Upper lobe of left lung (tissue), 6 donors: ENCODE measurements around the gene ETFRF1. TPM values are rescaled to one million over a fixed set of nuclear protein-coding genes. Genes with fewer than 3 reads are reported as not detected.

ENCODE experiments used
- ATAC-seq, 2 donors: fragments of 200-7000 bp; cut with Tn5 transposase; one replicate each; pipeline ENCODE4 v1.9.1; 2022; ENCODE audit warnings: mild to moderate bottlenecking in 2 of 2, moderate library complexity in 2 of 2; ENCODE audit not compliant: low FRiP score in 2 of 2
- DNase-seq, 2 donors: peaks; one replicate each; pipeline ENCODE4 v3.0.0-alpha.2; 2019 to 2020
- H3K27ac ChIP-seq, 4 donors: fragments of 200-600 bp; sonication (generic); one replicate each; pipeline ENCODE4 v1.5.1; 2016 to 2019
- H3K27me3 ChIP-seq, 4 donors: fragments of 200-600 bp; sonication (generic); one replicate each; pipeline ENCODE4 v1.5.1; 2017 to 2019
- H3K36me3 ChIP-seq, 4 donors: fragments of 200-600 bp; sonication (generic); one replicate each; pipeline ENCODE4 v1.5.1; 2016 to 2019
- H3K4me1 ChIP-seq, 4 donors: fragments of 200-600 bp; sonication (generic); one replicate each; pipeline ENCODE4 v1.5.1; 2018 to 2019
- H3K4me3 ChIP-seq, 4 donors: fragments of 200-600 bp; sonication (generic); one replicate each; pipeline ENCODE4 v1.5.1; 2017 to 2019; ENCODE audit warnings: mild to moderate bottlenecking in 2 of 4, moderate library complexity in 1 of 4
- H3K9me3 ChIP-seq, 4 donors: fragments of 200-600 bp; sonication (generic); one replicate each; pipeline ENCODE4 v1.5.1; 2018 to 2019
- EP300 ChIP-seq, 4 donors: sonication (generic); formaldehyde crosslinking; IDR thresholded peaks; one replicate each; pipeline ENCODE4 v1.5.1; 2017; ENCODE audit warnings: antibody characterized with exemption in 4 of 4, control low read depth in 2 of 4
- POLR2A ChIP-seq, 4 donors: fragments of 450-650 bp; IDR thresholded peaks; one replicate each; pipeline ENCODE4 v1.5.1; 2016 to 2017; ENCODE audit warnings: antibody characterized with exemption in 4 of 4, mild to moderate bottlenecking in 2 of 4
- POLR2AphosphoS5 ChIP-seq, 2 donors: sonication (generic); formaldehyde crosslinking; IDR thresholded peaks; one replicate each; pipeline ENCODE4 v1.5.1; 2017; ENCODE audit warnings: antibody characterized with exemption in 2 of 2
- WGBS, 2 donors: methylation state at CpG; one replicate each; pipeline ENCODE4 v1.1.5; 2017 to 2018; 5-methylcytosine and 5-hydroxymethylcytosine counted together
- total RNA-seq, 6 donors: library from RNA; depleted of rRNA in 4 of 6; stranded (reverse); fragments of >200 nt in 4 of 6; gene quantifications; one replicate each; pipeline versions ENCODE4 v1.1.0 to v1.2.1, GENCODE V29; 2016 to 2021
- TF ChIP-seq, protein P1 (sequence below), 6 experiments: fragments of 450-650 bp in 4 of 6; fragments of 200-600 bp in 2 of 6; sonication (generic) in 2 of 6; IDR thresholded peaks; one replicate each; pipeline ENCODE4 v1.5.1; 2016 to 2019; ENCODE audit warnings: antibody characterized with exemption in 6 of 6
- donor health status: DM: no; HTN: no; CAD: no; lungs with moderate emphysema.
- donor health status: DM: no; HTN: yes; CAD: no; lungs with severe emphysema.

Gene ETFRF1
- total RNA-seq, 6 donors from 2014 or later, result 5.2 to 48.4 (median 20.5) TPM

GRCh38 chr12:25248137-25248536 is 53.1 kb downstream of the ETFRF1 start:
- Histone ChIP-seq H3K4me1 (peaks cover 8 to 19% (median 11%) of the 10 kb centered on the region in 4 donors), H3K4me3 (no peak overlapping the region), H3K9me3 (no peaks in the 10 kb centered on the region), H3K36me3 (peaks cover 0 to 9% (median 0%) of the 10 kb centered on the region in 4 donors), H3K27ac (no peak overlapping the region), H3K27me3 (no peaks in the 10 kb centered on the region)
- no peak for TF ChIP-seq POLR2A (IDR thresholded peaks at IDR 0.05)
- TF ChIP-seq EP300 (IDR thresholded peaks at IDR 0.05), result no peak
- TF ChIP-seq, protein P1, sequence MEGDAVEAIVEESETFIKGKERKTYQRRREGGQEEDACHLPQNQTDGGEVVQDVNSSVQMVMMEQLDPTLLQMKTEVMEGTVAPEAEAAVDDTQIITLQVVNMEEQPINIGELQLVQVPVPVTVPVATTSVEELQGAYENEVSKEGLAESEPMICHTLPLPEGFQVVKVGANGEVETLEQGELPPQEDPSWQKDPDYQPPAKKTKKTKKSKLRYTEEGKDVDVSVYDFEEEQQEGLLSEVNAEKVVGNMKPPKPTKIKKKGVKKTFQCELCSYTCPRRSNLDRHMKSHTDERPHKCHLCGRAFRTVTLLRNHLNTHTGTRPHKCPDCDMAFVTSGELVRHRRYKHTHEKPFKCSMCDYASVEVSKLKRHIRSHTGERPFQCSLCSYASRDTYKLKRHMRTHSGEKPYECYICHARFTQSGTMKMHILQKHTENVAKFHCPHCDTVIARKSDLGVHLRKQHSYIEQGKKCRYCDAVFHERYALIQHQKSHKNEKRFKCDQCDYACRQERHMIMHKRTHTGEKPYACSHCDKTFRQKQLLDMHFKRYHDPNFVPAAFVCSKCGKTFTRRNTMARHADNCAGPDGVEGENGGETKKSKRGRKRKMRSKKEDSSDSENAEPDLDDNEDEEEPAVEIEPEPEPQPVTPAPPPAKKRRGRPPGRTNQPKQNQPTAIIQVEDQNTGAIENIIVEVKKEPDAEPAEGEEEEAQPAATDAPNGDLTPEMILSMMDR (IDR thresholded peaks at IDR 0.05), result no peak
- 96 to 98% methylated on average over 20 of the region's 20 CpGs for WGBS, 2 donors
- DNase-seq, result no peak
- ATAC-seq, result no peak

GRCh38 chr12:25248732-25249131 is 53.7 kb downstream of the ETFRF1 start:
- peaks cover 8 to 19% (median 11%) of the 10 kb centered on the region in 4 donors for H3K4me1 ChIP-seq
- H3K4me3 ChIP-seq, result no peak overlapping the region
- ATAC-seq (no peak), DNase-seq (no peak)
- H3K27me3 ChIP-seq, result no peaks in the 10 kb centered on the region
- H3K9me3 ChIP-seq, result no peaks in the 10 kb centered on the region
- peaks cover 0 to 4% (median 0%) of the 10 kb centered on the region in 4 donors for H3K36me3 ChIP-seq
- 91 to 100% methylated on average over 1 of the region's 1 CpG for WGBS, 2 donors
- no peak overlapping the region for H3K27ac ChIP-seq
- TF ChIP-seq, protein P1 (IDR thresholded peaks at IDR 0.05), result no peak
- TF ChIP-seq POLR2AphosphoS5 (IDR thresholded peaks at IDR 0.05) (no peak), POLR2A (IDR thresholded peaks at IDR 0.05) (no peak), EP300 (IDR thresholded peaks at IDR 0.05) (no peak)

GRCh38 chr12:25249931-25250738 is 55.1 kb downstream of the ETFRF1 start:
- Histone ChIP-seq H3K9me3 (no peaks in the 10 kb centered on the region), H3K27me3 (no peaks in the 10 kb centered on the region), H3K4me3 (peak overlapping the region; percentile 61 to 95 (median 88)), H3K4me1 (peaks cover 9 to 19% (median 11%) of the 10 kb centered on the region in 4 donors), H3K36me3 (no peaks in the 10 kb centered on the region), H3K27ac (peak overlapping the region; percentile 93 to 100 (median 97))
- ATAC-seq (peak; percentile 64 to 75), DNase-seq (peak; percentile 61 to 93)
- TF ChIP-seq POLR2A (IDR thresholded peaks at IDR 0.05), result peak in 1 of 4 donors; percentile 5
- TF ChIP-seq, protein P1 (IDR thresholded peaks at IDR 0.05), result no peak
- WGBS, 2 donors, result 0% methylated on average over 20 to 25 of the region's 56 CpGs

DNA sequence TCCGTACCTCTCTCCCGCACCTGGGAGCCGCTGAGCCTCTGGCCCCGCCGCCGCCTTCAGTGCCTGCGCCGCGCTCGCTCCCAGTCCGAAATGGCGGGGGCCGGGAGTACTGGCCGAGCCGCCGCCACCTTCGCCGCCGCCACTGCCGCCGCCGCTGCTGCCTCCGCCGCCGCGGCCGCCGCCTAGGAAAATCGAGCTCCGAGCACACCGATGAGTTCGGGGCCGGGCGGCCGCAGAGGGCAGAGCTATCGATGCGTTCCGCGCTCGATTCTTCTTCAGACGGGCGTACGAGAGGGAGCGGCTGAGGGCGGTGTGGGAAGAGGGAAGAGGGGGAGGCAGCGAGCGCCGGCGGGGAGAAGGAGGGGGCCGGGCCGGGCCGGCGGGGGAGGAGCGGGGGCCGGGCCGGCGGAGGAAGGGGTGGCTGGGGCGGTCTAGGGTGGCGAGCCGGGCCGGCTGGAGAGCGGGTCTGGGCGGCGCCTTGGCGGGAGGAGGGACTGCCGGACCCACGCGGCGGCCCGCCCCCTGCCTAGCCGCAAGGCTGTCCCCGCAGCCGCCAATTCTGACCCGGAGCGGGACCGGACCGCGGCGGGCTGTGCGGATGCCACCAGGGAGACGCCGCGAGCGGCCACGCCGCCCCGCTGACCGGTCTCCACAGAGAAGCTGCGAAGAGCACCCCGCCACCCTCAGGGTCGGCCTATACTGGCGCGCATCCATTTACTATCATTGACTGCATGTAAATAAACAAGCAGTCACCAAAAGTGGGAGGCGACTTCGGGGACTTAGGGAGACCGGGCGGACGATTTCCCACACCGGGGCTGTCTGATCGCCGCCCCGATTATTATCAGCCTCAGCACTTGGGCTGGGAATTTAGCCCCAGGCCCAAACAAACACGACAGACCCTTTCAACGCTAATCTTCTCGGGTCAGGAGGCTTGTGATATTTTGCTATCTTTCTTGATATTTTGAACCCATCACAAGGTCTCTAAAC is 56.0 kb downstream of the ETFRF1 start, which contains the start of gene KRAS:
Gene KRAS (minus strand): TSS at position 186 of the 987 bp plus-strand sequence.
- peak within 1 kb of the TSS; percentile 61 to 95 (median 88) for H3K4me3 ChIP-seq
- ATAC-seq (peak; percentile 97 to 98), DNase-seq (peak; percentile 98)
- H3K27ac ChIP-seq, result peak within 1 kb of the TSS; percentile 93 to 100 (median 97)
- H3K27me3 ChIP-seq, result no peaks in the 10 kb centered on the region
- H3K9me3 ChIP-seq, result no peaks in the 10 kb centered on the region
- WGBS, 2 donors, result 0 to 1% methylated on average over 11 to 35 of the region's 105 CpGs
- no peaks in the 10 kb centered on the region for H3K36me3 ChIP-seq
- TF ChIP-seq EP300 (IDR thresholded peaks at IDR 0.05) (peak in 2 of 4 donors; percentile 1 to 46), POLR2AphosphoS5 (IDR thresholded peaks at IDR 0.05) (peak; percentile 77 to 82), POLR2A (IDR thresholded peaks at IDR 0.05) (peak in 3 of 4 donors; percentile 65 to 96 (median 86))
- TF ChIP-seq, protein P1 (IDR thresholded peaks at IDR 0.05), result peak in 2 of 6 experiments; percentile 4 to 11
- peaks cover 9 to 19% (median 14%) of the 10 kb centered on the region in 4 donors for H3K4me1 ChIP-seq
